Medulla oblongata (tissue), 1 donor: Measurements from ENCODE around the gene CAMTA1.

ENCODE experiments used
- DNase-seq: peaks from one replicate; pipeline ENCODE4 v3.0.0-alpha.2; 2015; ENCODE audit errors: extremely low spot score

The CAMTA1 gene

DNA sequence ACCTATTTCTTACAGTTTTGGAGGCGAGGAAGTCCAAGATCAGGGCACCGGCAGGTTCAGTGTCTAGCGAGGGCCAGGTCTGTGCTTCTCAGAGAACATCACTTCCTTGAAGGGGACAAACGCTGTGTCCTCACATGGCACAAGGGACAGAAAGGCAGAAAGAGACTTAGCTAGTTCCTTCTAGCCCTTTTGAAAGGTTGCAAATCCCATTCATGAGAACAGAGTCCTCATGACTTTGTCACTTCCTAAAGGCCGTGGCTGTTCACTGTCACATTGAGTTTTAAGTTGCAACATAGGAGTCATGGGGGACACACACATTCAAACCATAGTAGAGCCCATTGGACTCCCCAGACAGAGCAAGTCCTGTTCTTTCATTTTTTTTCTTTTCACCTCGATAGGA lies 1026.2 kb downstream of the CAMTA1 start:
- no peak for DNase-seq

DNA sequence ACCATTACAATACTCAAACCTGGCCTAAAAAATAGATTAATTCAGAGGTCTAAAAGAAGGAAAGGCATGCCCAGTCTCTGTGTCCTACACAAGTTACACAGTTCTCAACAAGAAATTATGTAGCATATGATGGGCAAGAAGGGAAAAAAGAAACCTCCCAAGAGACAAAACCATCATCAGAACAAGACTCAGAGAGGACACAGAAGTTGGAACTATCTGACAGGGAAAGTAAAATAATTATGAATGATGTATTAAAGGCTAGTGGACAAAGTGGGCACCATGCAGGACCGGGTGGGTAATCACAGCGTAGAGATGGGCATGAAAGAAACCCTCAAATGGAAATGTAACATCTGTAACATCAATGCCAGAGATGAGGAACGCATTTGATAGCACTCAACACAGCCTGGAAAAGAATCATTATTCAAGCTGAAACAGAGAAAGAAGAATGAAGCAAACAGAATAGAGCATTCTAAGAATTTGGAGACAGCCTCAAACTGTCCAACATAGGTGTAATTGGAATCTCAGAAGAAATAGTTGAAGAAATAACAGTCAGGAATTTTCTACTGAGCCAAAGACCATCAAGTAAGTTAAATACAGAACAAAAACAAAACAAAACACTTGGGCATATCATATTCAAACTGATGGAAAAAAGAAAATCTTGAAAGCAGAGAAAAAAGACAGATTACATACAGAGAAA lies 1028.6 kb downstream of the CAMTA1 start:
- no peak for DNase-seq
